GM12865 (cell line): ENCODE measurements around the gene TMEM208.

Experiments used
- DNase-seq: peaks from one replicate; pipeline ENCODE4 v3.0.0; 2010; ENCODE audit warnings: low read depth
- H3K4me3 ChIP-seq: 2 replicates; pipeline ENCODE4 v1.5.1; 2011; ENCODE audit warnings: mild to moderate bottlenecking, low read depth, low read length, control low read depth
- CTCF ChIP-seq: IDR thresholded peaks from 2 replicates; pipeline ENCODE4 v1.5.1; 2011; ENCODE audit warnings: low read length, control low read depth, low read depth, inconsistent platforms; ENCODE audit not compliant: insufficient read depth; ENCODE audit errors: missing control alignments

Gene TMEM208

GRCh38 chr16:67229906-67230808, 3.2 kb downstream of the TMEM208 start:
- no peak for TF ChIP-seq CTCF
- DNase-seq: no peak
- no peak overlapping the region for H3K4me3 ChIP-seq

GRCh38 chr16:67230809-67231660, 4.1 kb downstream of the TMEM208 start:
- no peak for TF ChIP-seq CTCF
- H3K4me3 ChIP-seq: no peak overlapping the region
- DNase-seq: no peak

GRCh38 chr16:67233596-67233995, 6.7 kb downstream of the TMEM208 start:
- H3K4me3 ChIP-seq: no peak overlapping the region
- DNase-seq: no peak
- TF ChIP-seq CTCF: no peak

- DNase-seq: no peak
- TF ChIP-seq CTCF: no peak
Measured at GRCh38 chr16:67234180-67234597, 7.3 kb downstream of the TMEM208 start.

GRCh38 chr16:67235816-67236562, 9.1 kb downstream of the TMEM208 start:
- no peak overlapping the region for H3K4me3 ChIP-seq
- no peak for DNase-seq
- TF ChIP-seq CTCF: no peak

More at GRCh38 chr16:67234180-67234597, 7.3 kb downstream of the TMEM208 start:
- no peak overlapping the region for H3K4me3 ChIP-seq

GRCh38 chr16:67236563-67237395, 9.8 kb downstream of the TMEM208 start:
- peak; percentile 81 for DNase-seq
- no peak for TF ChIP-seq CTCF
- H3K4me3 ChIP-seq: no peak overlapping the region
